H9 (cell line): ENCODE data around the gene PEPD. TPM values are rescaled to one million over a fixed set of nuclear protein-coding genes. Genes with fewer than 3 reads are reported as not detected.

Experiments
- DNase-seq: peaks from one replicate; pipeline ENCODE4 v3.0.0-alpha.2; 2017
- H2AFZ ChIP-seq: one replicate; pipeline ENCODE4 v1.6.1; 2013; ENCODE audit warnings: mild to moderate bottlenecking, low read length, control low read depth, moderate library complexity
- H2AK5ac ChIP-seq: 2 replicates; pipeline ENCODE4 v1.6.1; 2013; ENCODE audit warnings: low read length, control low read depth, mixed read lengths; ENCODE audit not compliant: insufficient read length
- H2BK120ac ChIP-seq: one replicate; pipeline ENCODE4 v1.6.1; 2013; ENCODE audit warnings: low read depth, mild to moderate bottlenecking, low read length, control low read depth, inconsistent platforms; ENCODE audit not compliant: poor library complexity, severe bottlenecking
- H2BK12ac ChIP-seq: 2 replicates; pipeline ENCODE4 v1.6.1; 2013; ENCODE audit warnings: low read length, control low read depth, mixed read lengths, low read depth; ENCODE audit not compliant: insufficient read length
- H2BK15ac ChIP-seq: 2 replicates; pipeline ENCODE4 v1.6.1; 2013; ENCODE audit warnings: low read depth, low read length, control low read depth
- H2BK20ac ChIP-seq: one replicate; pipeline ENCODE4 v1.6.1; 2013; ENCODE audit warnings: low read depth, mild to moderate bottlenecking, low read length, control low read depth, inconsistent platforms; ENCODE audit not compliant: poor library complexity, severe bottlenecking
- H2BK5ac ChIP-seq: 2 replicates; pipeline ENCODE4 v1.6.1; 2013; ENCODE audit warnings: low read length, control low read depth, mixed read lengths; ENCODE audit not compliant: insufficient read length
- H3K14ac ChIP-seq: 2 replicates; pipeline ENCODE4 v1.6.1; 2013; ENCODE audit warnings: low read length, control low read depth; ENCODE audit not compliant: insufficient read depth
- H3K18ac ChIP-seq: 2 replicates; pipeline ENCODE4 v1.6.1; 2013; ENCODE audit warnings: low read depth, mild to moderate bottlenecking, mixed read lengths, low read length, control low read depth; ENCODE audit not compliant: insufficient read length
- H3K23ac ChIP-seq: 2 replicates; pipeline ENCODE4 v1.6.1; 2013; ENCODE audit warnings: low read length, control low read depth, mixed read lengths, low read depth; ENCODE audit not compliant: insufficient read length
- H3K23me2 ChIP-seq: 2 replicates; pipeline ENCODE4 v1.6.1; 2013; ENCODE audit warnings: low read depth, mild to moderate bottlenecking, mixed read lengths, low read length, control low read depth; ENCODE audit not compliant: insufficient read length, poor library complexity, severe bottlenecking
- H3K27ac ChIP-seq: 2 replicates; pipeline ENCODE4 v1.5.1; 2013; ENCODE audit warnings: low read length, control low read depth, mixed read lengths, low read depth; ENCODE audit not compliant: insufficient read length
- H3K27me3 ChIP-seq: 2 replicates; pipeline ENCODE4 v1.6.1; 2013; ENCODE audit warnings: low read length, control low read depth, inconsistent platforms; ENCODE audit not compliant: insufficient read depth
- H3K4ac ChIP-seq: 2 replicates; pipeline ENCODE4 v1.6.1; 2013; ENCODE audit warnings: low read depth, mild to moderate bottlenecking, control low read depth, inconsistent platforms, low read length, moderate library complexity
- H3K4me1 ChIP-seq: 2 replicates; pipeline ENCODE4 v1.6.1; 2013; ENCODE audit warnings: low read length, control low read depth, inconsistent platforms; ENCODE audit not compliant: insufficient read depth
- H3K4me2 ChIP-seq: 2 replicates; pipeline ENCODE4 v1.6.1; 2013; ENCODE audit warnings: low read length, control low read depth, mixed read lengths; ENCODE audit not compliant: insufficient read length, insufficient read depth
- H3K56ac ChIP-seq: 2 replicates; pipeline ENCODE4 v1.6.1; 2013; ENCODE audit warnings: low read depth, mild to moderate bottlenecking, mixed read lengths, low read length, control low read depth; ENCODE audit not compliant: insufficient read length
- H3K79me1 ChIP-seq: 2 replicates; pipeline ENCODE4 v1.6.1; 2013; ENCODE audit warnings: low read depth, mild to moderate bottlenecking, moderate library complexity, low read length, control low read depth, inconsistent platforms; ENCODE audit not compliant: insufficient read depth, poor library complexity, severe bottlenecking
- H3K79me2 ChIP-seq: 2 replicates; pipeline ENCODE4 v1.6.1; 2013; ENCODE audit warnings: low read length, control low read depth, inconsistent platforms; ENCODE audit not compliant: insufficient read depth
- H3K9ac ChIP-seq: 2 replicates; pipeline ENCODE4 v1.6.1; 2013; ENCODE audit warnings: low read length, control low read depth, mixed read lengths; ENCODE audit not compliant: insufficient read length; ENCODE audit errors: extremely low read depth
- H3K9me3 ChIP-seq: one replicate; pipeline ENCODE4 v1.6.1; 2013; ENCODE audit warnings: low read depth, low read length, inconsistent platforms; ENCODE audit not compliant: control insufficient read depth
- H3T11ph ChIP-seq: one replicate; pipeline ENCODE4 v1.6.1; 2013; ENCODE audit warnings: mild to moderate bottlenecking, low read length, control low read depth, inconsistent platforms
- H4K20me1 ChIP-seq: one replicate; pipeline ENCODE4 v1.6.1; 2013; ENCODE audit not compliant: control insufficient read depth, insufficient read length, insufficient read depth
- H4K5ac ChIP-seq: 2 replicates; pipeline ENCODE4 v1.6.1; 2013; ENCODE audit warnings: low read depth, mild to moderate bottlenecking, mixed read lengths, low read length, control low read depth; ENCODE audit not compliant: insufficient read length
- H4K8ac ChIP-seq: replicated peaks from 2 replicates; pipeline ENCODE4 v1.6.1; 2013; ENCODE audit warnings: low read length, control low read depth, mixed read lengths, low read depth; ENCODE audit not compliant: insufficient read length
- H4K91ac ChIP-seq: 2 replicates; pipeline ENCODE4 v1.6.1; 2013; ENCODE audit warnings: low read depth, mild to moderate bottlenecking, moderate library complexity, mixed read lengths, low read length, control low read depth; ENCODE audit not compliant: insufficient read length
- H3K27ac Mint-ChIP-seq, 3 experiments: 2 replicates in 2 of 3; 3 replicates in 1 of 3; pipeline ENCODE4 v1.8.0; 2020 to 2021; ENCODE audit warnings: mixed read lengths in 3 of 3, mild to moderate bottlenecking in 1 of 3, moderate library complexity in 1 of 3
- H3K27me3 Mint-ChIP-seq: 2 replicates; pipeline ENCODE4 v1.8.0; 2021; ENCODE audit warnings: low read depth, mild to moderate bottlenecking, moderate library complexity, mixed read lengths
- H3K36me3 Mint-ChIP-seq, 3 experiments: 2 replicates in 2 of 3; 3 replicates in 1 of 3; pipeline ENCODE4 v1.8.0; 2020 to 2021; ENCODE audit warnings: low read depth in 3 of 3, mixed read lengths in 3 of 3; ENCODE audit not compliant: insufficient read depth in 1 of 3
- H3K4me1 Mint-ChIP-seq, 2 experiments: 2 replicates each; pipeline ENCODE4 v1.8.0; 2020; ENCODE audit warnings: mixed read lengths in 2 of 2
- H3K4me3 Mint-ChIP-seq, 2 experiments: 2 replicates in 1 of 2; 3 replicates in 1 of 2; pipeline ENCODE4 v1.8.0; 2020 to 2021; ENCODE audit warnings: mild to moderate bottlenecking in 2 of 2, mixed read lengths in 2 of 2, moderate library complexity in 1 of 2
- H3K9me3 Mint-ChIP-seq, 2 experiments: 2 replicates in 1 of 2; 3 replicates in 1 of 2; pipeline ENCODE4 v1.8.0; 2020; ENCODE audit warnings: mild to moderate bottlenecking in 2 of 2, mixed read lengths in 2 of 2, moderate library complexity in 1 of 2
- CTCF ChIP-seq: fragments of 200-600 bp; sonication (generic); conservative IDR thresholded peaks from 3 replicates; pipeline ENCODE4 v1.8.0; 2021; ENCODE audit warnings: antibody characterized with exemption, mild to moderate bottlenecking
- WGBS: extraction: QIAGEN DNeasy Blood & Tissue Kit; methylation state at CpG from one replicate; pipeline ENCODE4 v1.1.7; 2013; ENCODE audit warnings: missing lambda C conversion rate, low lambda C conversion rate, mixed read lengths; ENCODE audit not compliant: insufficient read length; ENCODE audit errors: extremely low coverage; 5-methylcytosine and 5-hydroxymethylcytosine counted together
- total RNA-seq: library from RNA; stranded (reverse); gene quantifications from 2 replicates; pipeline ENCODE4 v1.2.1, GENCODE V29; 2021

The PEPD gene
- total RNA-seq, 1 experiment from 2014 or later: 52.8 TPM

GRCh38 chr19:33437393-33437820 lies 84.2 kb downstream of the PEPD start:
- H3K56ac ChIP-seq: no peak overlapping the region
- H3K4me1 ChIP-seq: no peaks in the 10 kb centered on the region

More at GRCh38 chr19:33437393-33437820, 84.2 kb downstream of the PEPD start:
- Mint-ChIP-seq H3K36me3 (no peaks in the 10 kb centered on the region), H3K4me1 (peaks cover 8 to 9% of the 10 kb centered on the region in 2 experiments; a peak in 3 of 4 replicates), H3K4me3 (no peak overlapping the region), H3K27ac (no peak overlapping the region), H3K27me3 (0 out of 2 replicates have a peak, but pooled peaks cover 3% of the 10 kb centered on the region), H3K9me3 (no peaks in the 10 kb centered on the region)
- no peak overlapping the region for H2BK12ac ChIP-seq
- no peaks in the 10 kb centered on the region for H3K23me2 ChIP-seq
- H3K9me3 ChIP-seq: no peaks in the 10 kb centered on the region
- WGBS: no CpG with 5 or more reads among the region's 11 CpGs
- no peak overlapping the region for H2BK20ac ChIP-seq
- H3K9ac ChIP-seq: no peak overlapping the region
- no peak overlapping the region for H3K27ac ChIP-seq
- no peaks in the 10 kb centered on the region for H4K20me1 ChIP-seq
- no peaks in the 10 kb centered on the region for H3K79me1 ChIP-seq
- H4K91ac ChIP-seq: no peak overlapping the region
- H3K14ac ChIP-seq: no peak overlapping the region
- no peaks in the 10 kb centered on the region for H3K79me2 ChIP-seq
- no peak overlapping the region for H3K18ac ChIP-seq
- no peak overlapping the region for H2BK120ac ChIP-seq
- H3K23ac ChIP-seq: no peak overlapping the region
- H3K4ac ChIP-seq: no peak overlapping the region
- H3T11ph ChIP-seq: no peak overlapping the region
- H3K4me2 ChIP-seq: no peak overlapping the region
- no peak for DNase-seq
- no peaks in the 10 kb centered on the region for H3K27me3 ChIP-seq
- H2BK15ac ChIP-seq: no peak overlapping the region
- H2AK5ac ChIP-seq: no peak overlapping the region
- H4K5ac ChIP-seq: no peak overlapping the region
- no peak overlapping the region for H2BK5ac ChIP-seq
- no peak for TF ChIP-seq CTCF
- H2AFZ ChIP-seq: no peak overlapping the region
- no peak overlapping the region for H4K8ac ChIP-seq
